Colon (tissue), 2 donors: ENCODE results near the gene GLDC.

Source experiments
- FAIRE-seq: peaks from 2 replicates; lab custom pipeline; 2012; peaks lifted over from hg19 to GRCh38; lab: Jason Lieb, UNC
- donor health status: control.
- donor health status: control.

Gene GLDC

DNA sequence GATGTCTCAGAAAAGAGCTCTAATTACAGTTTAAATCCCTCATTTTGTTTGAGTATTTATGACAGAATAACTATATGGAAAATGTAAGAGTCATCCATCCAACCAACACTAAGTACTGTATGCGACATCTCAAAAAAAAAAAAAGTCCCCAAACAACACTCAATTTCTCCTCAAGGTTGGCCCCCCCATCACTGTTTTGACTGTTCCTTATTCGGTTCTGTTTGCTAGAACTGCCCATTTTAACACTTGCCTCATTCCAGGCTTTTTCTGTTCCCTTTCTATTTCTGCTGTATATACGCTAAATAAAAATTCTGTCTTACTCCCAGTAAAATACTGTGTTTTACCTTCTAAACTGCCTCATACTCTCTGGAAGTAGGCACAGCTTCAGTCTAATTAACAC, 25.2 kb downstream of the GLDC start:
- FAIRE-seq: no peak

DNA sequence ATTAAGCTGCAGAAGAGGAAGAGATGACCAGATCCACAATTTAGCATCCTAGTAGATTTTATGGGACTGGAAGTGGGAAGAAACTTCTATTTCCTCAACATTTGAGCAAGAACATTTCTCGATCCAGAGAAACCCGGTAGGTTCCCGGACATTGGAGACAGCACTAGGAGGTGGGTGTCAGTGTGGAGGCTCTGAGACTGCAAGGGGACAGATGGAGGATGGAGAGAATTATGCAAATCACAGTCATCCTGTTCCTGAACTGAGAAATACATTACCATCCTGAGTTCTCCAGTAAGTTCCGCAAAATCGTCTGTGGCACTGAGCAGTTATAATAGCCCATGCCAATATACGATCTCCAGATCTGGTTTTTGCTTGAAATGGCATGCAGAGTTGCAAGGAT, 25.6 kb downstream of the GLDC start:
- FAIRE-seq: no peak

- FAIRE-seq: no peak
Measured at GRCh38 chr9:6616951-6617602, 28.5 kb downstream of the GLDC start.

- FAIRE-seq: no peak
Measured at GRCh38 chr9:6614489-6614888, 31.0 kb downstream of the GLDC start.

- no peak for FAIRE-seq
Measured at GRCh38 chr9:6611865-6612264, 33.7 kb downstream of the GLDC start.

GRCh38 chr9:6610073-6610472, 35.5 kb downstream of the GLDC start:
- FAIRE-seq: no peak

DNA sequence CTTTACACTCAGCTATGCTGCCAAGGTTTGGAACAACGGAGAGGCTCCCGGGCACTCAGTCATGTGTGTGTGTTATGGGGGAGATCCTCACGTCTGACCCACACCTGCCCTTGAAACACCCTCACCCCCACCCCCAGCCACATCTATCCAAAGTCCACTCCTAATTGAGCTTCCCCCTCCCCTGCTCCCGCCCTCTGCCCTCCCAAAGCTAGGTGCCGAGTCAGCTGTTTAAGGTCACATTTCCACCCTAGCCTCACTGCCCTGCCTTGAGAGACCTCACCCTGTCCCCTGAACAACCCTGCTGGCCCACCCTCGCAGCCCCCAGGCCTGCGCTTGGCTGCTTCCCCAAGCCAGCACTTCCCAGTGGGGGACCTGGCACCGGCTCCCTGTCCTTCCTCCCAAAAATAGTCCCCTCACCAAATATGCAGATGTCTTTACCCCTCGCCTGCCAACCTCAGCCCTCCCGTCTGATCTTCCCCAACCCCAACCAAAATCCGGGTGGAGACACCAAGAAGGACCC, 36.0 kb downstream of the GLDC start:
- no peak for FAIRE-seq

DNA sequence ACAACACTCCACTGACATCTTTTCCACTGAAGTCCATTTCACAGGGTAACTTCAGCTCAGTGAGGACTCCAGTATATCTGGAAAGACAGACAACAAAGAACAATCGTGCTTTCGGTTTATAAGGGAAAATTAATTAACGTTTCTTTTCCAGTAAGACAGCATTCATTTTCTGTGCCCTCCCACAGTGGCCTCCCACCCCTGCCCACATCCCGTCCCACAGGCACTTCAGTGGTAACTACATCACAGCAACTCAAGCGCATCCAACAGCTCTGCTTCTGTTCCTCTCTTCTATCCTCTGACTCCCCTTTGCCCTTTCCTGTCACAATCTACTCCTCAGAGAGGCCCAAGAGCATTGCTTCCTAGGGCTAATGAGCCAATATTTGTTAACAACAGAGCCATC, 40.3 kb downstream of the GLDC start:
- no peak for FAIRE-seq

- no peak for FAIRE-seq
Measured at GRCh38 chr9:6600426-6600825, 45.1 kb downstream of the GLDC start.

DNA sequence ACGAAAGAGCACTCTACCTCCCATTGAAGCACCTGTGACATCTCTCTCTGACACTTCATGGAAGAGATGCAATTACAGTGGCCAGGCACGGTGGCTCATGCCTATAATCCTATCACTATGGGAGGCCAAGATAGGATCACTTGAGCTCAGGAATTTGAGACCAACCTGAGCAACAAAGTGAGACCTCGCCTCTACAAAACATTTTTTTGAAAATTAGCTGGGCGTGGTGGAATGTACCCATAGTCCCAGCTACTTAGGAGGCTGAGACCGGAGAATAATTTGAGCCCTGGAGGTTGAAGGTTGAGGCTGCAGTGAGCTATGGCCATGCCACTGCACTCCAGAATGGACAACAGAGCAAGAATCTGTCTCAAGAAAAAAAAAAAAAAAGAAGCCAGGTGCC, 45.5 kb downstream of the GLDC start:
- FAIRE-seq: no peak

DNA sequence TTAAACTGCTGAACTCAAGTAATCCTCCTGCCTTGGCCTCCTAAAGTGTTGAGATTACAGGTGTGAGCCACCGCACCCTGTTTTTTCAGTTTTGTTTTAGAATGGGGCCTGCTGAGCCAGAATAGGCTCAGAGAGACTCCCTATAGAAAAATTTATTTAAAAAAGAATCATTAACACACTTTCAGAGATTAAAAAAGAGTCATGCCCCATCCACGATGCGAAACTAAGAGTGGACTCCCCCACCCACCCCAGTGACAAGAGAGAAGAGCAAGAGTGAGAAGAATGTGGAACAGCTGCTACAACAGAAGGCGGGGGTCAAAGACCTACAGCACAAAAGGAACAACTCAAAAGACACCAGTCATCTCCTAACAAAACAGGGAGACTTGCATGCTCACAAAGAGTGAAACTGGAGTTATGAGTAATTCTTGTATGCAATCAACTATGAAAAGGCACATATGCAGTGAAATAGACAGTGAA, 47.2 kb downstream of the GLDC start:
- FAIRE-seq: no peak

DNA sequence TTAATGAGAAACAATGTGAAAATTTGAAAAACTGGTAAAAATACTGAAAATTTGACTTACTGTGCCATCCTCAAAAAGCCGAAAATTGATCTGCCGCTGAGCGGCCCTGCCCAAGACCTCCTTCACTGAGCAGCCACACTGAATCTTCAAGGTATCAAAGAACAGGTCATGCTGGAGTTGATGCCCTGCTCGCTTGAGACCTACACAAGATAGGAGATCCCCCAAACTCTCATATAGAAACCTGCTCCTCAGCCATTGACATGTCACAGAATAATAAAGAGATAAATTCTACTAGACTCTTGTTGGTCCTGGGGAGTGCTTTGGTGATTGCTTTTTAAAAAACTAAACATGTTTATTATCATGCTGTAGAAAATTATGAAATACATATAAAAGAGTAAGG, 52.7 kb downstream of the GLDC start:
- FAIRE-seq: no peak

DNA sequence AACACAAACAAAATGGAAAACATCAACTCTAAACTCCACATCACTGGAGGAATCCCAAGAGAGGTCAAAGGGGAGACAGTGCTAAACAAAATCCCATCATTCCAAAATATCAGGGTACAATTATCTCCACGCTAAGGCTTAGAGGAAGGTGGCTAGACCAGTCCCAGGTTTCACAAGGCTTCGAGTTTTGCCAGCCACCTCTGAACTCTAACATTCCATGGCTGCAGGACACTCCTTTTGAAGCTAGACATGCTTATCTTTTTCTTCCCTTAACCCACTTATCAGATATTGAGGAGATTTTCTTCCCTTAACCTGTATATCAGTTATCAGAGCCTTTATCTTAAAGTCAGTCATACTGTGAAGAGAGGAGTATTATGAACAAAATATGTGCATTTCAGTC, 53.3 kb downstream of the GLDC start:
- FAIRE-seq: no peak

GRCh38 chr9:6590772-6591384, 54.7 kb downstream of the GLDC start:
- FAIRE-seq: no peak

- no peak for FAIRE-seq
Measured at GRCh38 chr9:6590334-6590733, 55.2 kb downstream of the GLDC start.

GRCh38 chr9:6584881-6585597, 60.5 kb downstream of the GLDC start:
- FAIRE-seq: no peak

DNA sequence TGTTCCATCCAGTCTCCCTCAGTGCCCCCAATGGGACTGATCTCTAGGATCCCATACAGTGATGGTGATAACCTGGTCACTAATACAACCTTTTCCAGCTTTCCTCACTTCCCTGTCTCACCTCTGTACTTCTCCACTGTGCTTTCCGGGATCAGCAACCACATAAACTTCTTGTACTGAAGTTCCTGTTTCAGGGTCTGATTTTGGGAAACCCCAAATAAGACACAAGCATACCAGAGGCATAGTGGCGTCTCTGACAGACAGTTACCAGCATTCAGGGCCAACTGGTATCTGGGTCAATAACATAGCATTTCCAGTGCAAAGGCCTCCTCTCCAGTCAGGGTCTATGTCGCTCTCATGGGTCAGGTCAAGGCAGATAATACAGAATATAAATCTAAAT, 64.3 kb downstream of the GLDC start:
- FAIRE-seq: no peak

GRCh38 chr9:6579613-6580012, 65.9 kb downstream of the GLDC start:
- FAIRE-seq: no peak

- no peak for FAIRE-seq
Measured at GRCh38 chr9:6576987-6577386, 68.5 kb downstream of the GLDC start.

DNA sequence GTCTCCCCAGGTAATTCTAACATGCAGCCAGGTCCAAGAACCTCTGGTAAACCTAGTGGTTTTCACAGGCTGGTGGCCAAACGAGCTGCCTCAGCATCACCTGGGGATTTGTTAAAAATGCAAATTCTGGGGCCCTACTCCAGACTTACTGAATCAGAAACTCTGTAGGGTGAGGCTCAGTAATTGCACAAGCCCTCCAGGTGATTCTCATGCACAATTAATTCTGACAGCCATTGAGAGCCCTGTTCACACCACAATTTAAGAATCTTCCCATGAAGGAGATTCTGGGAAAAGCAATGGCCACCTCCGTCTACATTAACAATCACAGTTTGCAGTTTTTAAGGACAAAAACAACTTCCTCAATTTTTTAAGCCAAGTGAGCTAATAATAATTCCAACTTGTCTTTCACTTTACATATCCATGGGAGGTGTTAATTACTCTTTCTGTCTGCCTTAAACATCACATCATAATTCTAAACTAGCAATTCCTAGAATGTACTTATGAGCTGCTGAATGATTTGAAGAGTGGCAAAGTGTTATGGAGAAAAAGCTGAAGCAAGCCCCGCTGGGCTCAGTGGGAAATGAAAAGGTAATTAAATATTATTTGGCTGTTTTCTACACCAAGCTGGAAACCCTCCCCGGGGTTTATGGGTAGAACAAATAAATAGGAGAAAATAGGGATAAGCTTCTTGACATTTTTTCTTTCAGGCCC, 70.0 kb downstream of the GLDC start:
- FAIRE-seq: no peak

GRCh38 chr9:6567140-6567591, 78.4 kb downstream of the GLDC start:
- FAIRE-seq: no peak

GRCh38 chr9:6566409-6567139, 79.0 kb downstream of the GLDC start:
- no peak for FAIRE-seq
